ENCODE results near the gene ATRX.
"Not testable (repeated sequence)": the region's sequence is repeated elsewhere in the genome, so short reads cannot be mapped to it uniquely, and the experiment has no call there.

- TF ChIP-seq CTCF, EP300 (IDR thresholded peaks at IDR 0.05): not testable (repeated sequence)
Observed at GRCh38 chrX:77766212-77766611, 19.8 kb downstream of the ATRX start.

All from ovary (tissue), 3 donors.